Measurements from ENCODE around the gene ASH1L.
"Not testable (repeated sequence)": the region's sequence is repeated elsewhere in the genome, so short reads cannot be mapped to it uniquely, and the experiment has no call there.

Gene ASH1L

DNA sequence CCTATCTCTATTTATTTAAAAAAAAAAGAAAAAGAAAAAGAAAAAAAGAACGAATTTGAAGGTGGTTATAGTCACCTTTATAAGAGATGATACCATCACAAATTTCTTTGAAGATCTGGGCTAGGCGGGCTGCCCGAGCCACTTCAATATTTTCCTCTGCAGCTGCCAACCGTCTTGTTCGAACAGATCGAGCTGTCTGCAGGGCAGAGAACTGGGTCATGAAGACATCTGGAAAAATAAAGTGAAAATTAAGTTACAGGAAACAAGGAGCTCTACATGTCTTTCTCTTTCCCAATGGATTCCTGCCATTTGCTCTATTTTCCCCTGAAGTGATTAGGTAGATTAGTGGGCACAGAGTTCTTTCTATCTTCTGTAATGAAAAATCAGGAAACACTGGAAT lies 210.0 kb downstream of the ASH1L start:
- no peak overlapping the region for H3K27ac ChIP-seq
- no peak for DNase-seq (ENCODE audit: low read depth, low spot score)

DNA sequence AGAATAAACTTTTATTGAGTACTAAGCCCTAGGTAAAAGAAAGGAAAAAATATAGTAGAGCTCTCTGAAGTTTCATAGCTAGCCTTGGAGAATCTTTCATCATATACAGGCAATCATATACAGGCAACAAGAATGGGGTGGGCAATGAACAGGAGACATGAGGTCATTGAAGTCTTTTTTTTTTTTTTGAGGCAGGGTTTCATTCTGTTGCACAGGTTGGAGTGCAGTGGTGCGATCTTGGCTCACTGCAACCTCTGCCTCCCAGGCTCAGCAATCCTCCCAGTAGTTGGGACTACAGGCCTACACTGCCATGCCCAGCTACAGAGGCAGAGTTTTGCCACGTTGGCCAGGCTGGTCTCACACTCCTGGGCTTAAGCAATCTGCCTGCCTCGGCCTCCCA lies 219.8 kb downstream of the ASH1L start:
- DNase-seq (ENCODE audit: low read depth, low spot score): no peak
- H3K27ac ChIP-seq: no peak overlapping the region

DNA sequence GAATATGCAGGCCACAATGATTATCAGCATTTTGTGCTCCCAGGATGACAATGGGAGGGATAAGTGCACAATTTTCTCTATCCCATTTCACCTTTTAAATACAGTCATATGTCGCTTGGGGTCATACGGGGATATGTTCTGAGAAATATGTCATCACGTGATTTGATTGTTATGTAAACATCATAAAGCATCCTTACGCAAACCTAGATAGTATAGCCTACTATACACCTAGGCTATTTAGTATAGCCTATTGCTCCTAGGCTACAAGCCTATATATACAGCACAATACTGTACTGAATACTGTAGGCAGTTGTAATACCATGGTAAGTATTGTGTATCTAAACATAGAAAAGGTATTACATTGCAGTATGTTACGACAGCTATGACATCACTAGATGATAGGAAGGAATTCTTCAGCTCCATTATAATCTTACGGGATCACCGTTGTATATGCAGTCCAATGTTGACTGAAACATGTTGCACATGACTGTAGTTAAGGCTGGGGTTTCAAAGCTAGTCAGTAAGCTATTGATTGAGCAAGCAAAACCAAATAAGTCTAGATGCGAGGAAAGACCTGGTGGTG lies 223.0 kb downstream of the ASH1L start:
- H3K27ac ChIP-seq: no peak overlapping the region
- no peak for DNase-seq (ENCODE audit: low read depth, low spot score)

DNA sequence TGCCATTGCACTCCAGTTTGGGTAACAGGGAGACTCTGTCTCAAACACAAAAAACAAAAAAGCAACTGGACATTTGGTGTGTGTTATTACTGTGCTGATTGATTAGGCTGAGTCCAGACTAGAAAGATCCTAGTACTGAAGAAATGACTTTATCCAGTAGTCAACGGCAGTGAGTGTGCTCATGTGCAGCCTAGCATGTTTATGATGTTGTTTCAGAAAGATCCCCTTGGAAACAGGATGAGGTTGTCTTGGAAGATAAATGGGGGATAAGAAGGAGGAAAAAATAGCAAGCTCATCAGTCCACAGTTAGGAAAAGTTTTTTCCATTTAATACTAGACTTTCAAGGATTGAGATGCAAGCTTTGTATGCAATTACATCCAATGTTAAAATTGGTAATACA lies 227.6 kb downstream of the ASH1L start:
- DNase-seq (ENCODE audit: low read depth, low spot score): no peak
- no peak overlapping the region for H3K27ac ChIP-seq

DNA sequence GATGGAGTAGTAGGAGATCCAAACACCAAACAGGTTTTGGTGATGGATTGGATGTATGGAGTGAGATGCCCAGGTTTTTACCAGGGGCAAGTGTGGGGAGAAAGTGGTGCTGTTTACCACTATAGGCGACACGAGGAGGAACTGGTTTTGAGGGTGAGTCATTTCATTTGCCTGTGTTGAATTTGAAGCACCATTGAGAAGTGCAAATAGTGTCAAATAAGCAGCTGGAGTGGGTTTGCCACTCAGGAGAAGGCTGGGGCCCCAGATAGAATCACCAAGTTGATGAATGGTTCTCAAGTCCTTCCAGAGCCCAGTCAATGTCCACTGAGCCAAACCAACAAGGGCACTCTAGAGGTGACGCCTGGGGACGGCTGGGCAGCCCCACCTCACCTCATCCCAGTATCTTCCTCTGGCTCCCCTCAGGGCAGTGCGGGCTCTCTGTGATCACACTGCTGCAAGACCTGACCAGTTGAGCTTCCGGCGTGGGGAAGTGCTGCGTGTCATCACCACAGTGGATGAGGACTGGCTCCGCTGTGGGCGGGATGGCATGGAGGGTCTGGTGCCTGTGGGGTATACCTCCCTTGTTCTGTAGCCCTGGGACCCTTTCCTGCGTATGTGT lies 232.5 kb downstream of the ASH1L start:
- DNase-seq (ENCODE audit: low read depth, low spot score): no peak
- no peak overlapping the region for H3K27ac ChIP-seq

DNA sequence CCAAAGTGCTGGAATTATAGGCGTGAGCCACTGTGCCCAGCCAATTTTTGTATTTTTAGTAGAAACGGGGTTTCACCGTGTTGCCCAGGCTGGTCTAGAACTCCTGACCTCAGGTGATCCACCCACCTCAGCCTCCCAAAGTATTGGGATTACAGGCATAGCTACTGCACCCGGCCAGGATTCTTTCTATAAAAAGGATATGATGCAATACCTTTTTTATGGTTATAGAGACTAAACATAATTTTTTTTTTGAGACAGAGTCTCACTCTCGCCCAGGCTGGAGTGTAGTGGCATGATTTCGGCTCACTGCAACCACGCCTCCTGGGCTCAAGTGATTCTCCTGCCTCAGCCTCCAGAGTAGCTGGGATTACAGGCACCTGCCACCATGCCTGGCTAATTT lies 233.7 kb downstream of the ASH1L start:
- peak overlapping the region; percentile 27 for H3K27ac ChIP-seq
- not testable (repeated sequence) for DNase-seq (ENCODE audit: low read depth, low spot score)

DNA sequence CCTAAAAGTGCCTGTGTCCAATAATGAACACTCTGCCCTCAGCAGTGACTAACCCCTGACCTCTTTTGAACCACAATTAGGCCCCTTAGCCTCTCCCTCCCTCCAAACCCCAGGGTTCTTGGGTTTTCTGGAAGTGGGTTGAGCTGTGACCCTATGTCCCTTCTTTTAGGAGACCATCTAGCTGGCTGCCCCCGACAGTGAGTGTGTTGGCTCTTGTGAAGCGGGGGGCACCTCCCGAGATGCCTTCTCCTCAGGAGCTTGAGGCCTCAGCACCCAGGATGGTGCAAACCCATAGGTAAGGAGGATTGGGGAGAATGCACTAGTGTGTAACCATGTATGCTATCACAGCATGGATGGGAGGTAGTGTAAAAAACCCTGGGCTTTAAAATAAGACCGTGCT lies 234.6 kb downstream of the ASH1L start:
- H3K27ac ChIP-seq: no peak overlapping the region
- no peak for DNase-seq (ENCODE audit: low read depth, low spot score)

DNA sequence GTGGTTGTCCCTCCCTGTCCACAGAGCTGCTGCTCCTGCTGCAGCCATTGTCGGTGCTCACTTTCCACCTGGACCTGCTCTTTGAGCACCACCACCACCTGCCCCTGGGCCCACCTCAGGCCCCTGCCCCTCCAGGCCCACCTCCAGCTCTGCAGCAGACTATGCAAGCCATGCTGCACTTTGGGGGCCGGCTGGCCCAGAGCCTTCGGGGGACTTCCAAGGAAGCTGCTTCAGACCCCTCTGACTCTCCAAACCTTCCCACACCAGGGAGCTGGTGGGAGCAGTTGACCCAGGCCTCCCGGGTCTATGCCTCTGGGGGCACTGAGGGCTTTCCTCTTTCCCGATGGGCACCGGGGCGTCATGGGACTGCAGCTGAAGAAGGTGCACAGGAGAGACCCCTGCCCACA lies 236.0 kb downstream of the ASH1L start:
- H3K27ac ChIP-seq: no peak overlapping the region
- DNase-seq (ENCODE audit: low read depth, low spot score): no peak

DNA sequence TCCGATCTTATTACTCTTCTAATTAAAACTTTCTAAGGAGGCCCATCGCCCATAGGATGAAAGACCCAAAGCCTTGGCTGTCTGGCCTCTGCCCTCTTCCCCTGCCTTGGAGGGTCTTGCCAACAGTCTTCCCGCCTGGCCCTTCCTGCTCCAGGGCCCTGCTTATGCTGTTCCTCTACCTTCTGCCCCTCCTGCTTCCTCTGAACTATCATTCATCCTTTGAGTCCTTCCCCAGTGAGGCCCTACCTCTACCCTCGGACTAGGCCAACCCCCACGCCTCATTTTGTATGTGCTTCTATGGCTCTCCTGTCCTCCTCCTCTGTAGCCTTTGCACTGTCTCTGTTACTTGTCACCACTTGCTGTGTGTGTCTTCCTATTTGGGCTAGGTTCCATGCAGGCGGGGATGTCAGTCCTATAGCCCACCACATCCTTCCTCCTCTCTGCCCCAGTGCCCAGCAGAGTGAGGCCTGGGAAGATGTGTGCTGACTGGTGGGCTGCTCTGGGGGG lies 236.5 kb downstream of the ASH1L start:
- no peak for DNase-seq (ENCODE audit: low read depth, low spot score)
- H3K27ac ChIP-seq: peak overlapping the region; percentile 88

DNA sequence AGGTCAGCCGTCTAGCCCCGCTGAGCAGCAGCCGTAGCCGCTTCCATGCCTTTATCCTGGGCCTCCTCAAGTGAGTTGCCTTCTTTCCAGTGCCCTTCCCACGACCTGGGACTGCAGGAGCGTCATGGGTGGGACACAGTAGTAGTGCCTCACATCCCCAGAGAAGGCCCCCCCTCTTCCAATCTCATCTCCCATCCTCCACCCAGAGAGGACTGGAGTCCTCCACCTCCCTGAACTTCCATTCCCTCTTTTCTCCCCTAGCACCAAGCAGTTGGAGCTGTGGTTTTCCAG lies 237.1 kb downstream of the ASH1L start:
- DNase-seq (ENCODE audit: low read depth, low spot score): no peak
- H3K27ac ChIP-seq: peak overlapping the region; percentile 88

DNA sequence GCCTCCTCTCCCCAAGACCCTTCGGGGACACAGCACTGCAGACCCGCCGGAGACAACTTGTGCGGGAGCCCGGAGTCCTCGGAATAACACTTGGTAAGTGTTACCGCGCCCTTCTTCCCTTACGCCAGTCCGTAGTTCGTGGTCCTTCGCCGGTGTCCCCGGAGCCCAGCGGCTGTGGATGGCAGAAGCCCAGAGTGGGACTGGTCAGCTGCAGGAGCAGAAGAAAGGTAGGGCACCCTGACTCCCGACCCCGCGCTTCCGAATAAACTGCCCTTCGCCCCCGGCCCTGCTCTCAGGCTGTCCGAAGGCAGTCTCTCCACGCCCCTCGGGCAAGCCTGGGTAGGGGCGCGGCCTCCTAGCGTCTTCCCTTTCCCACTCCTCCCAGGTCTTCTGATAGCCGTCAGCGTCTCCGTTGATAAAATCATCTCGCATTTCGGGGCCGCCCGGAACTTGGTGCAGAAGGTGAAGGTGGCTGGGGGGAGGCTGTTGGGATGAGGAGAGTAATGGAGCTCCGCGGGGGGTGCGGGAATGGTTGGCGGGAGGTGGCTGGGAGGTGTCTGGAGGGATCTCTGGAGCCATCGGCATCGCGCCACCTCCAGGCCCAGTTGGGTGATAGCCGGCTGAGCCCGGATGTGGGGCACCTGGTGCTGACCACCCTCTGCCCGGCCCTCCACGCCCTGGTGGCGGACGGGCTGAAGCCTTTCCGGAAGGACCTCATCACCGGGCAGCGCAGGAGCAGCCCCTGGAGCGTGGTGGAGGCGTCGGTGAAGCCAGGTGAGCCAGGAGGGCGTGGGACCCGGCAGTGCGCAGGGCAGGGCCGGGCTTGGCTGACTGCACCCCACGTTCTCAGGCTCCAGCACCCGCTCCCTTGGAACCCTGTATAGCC lies 237.6 kb downstream of the ASH1L start:
- peak overlapping the region; percentile 88 for H3K27ac ChIP-seq
- no peak for DNase-seq (ENCODE audit: low read depth, low spot score)

DNA sequence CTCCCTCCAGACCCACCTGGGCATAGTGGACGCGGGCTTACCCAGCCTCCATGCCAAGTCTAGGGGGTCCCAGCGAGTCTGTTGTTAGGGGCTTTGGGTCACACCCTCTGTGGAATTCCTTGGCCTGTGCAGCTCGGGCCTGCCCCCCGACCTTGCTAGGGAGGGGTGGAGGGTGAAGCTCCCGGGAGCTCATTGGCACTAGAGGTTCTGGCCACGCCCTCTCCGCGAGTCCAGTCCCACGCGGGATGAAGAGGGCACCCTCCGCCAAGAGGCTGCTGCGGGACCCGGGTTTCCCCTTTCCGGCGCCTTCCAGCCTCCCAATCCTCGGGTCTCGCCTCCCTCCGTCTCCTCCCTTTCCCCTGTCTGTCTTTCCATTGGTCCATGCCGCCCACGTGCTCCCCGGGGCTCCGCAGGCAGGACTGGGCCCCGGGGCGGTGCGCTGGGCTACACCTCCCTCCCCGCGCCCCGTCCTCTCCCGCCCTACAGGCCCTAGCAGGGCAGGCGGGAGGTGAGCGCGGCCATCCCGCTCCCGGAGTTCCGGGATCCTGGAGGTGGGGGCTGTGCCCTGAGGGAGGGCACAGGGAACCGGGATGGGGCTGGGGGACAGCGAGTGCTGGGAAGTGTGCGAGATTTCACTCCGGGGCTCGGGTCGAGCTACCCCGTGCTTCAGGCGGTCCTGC lies 238.4 kb downstream of the ASH1L start:
- peak overlapping the region; percentile 88 for H3K27ac ChIP-seq
- peak; percentile 74 for DNase-seq (ENCODE audit: low read depth, low spot score)

DNA sequence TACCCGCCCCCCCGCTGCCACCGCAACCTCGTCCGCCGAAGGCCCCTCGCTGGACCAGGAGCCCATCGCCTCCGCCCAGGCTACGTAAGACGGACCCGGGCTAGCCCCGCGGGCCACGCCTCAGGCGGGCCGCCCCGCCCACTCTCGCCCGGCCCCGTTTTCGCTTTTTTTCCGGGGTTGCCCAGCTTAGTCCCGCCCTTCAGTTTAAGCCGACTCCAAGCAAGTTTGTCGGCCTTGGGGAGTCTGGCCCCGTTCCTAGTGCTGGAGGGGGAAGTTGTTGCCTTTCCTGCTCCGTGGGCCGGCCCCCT lies 238.9 kb downstream of the ASH1L start:
- H3K27ac ChIP-seq: peak overlapping the region; percentile 88
- peak; percentile 66 for DNase-seq (ENCODE audit: low read depth, low spot score)

DNA sequence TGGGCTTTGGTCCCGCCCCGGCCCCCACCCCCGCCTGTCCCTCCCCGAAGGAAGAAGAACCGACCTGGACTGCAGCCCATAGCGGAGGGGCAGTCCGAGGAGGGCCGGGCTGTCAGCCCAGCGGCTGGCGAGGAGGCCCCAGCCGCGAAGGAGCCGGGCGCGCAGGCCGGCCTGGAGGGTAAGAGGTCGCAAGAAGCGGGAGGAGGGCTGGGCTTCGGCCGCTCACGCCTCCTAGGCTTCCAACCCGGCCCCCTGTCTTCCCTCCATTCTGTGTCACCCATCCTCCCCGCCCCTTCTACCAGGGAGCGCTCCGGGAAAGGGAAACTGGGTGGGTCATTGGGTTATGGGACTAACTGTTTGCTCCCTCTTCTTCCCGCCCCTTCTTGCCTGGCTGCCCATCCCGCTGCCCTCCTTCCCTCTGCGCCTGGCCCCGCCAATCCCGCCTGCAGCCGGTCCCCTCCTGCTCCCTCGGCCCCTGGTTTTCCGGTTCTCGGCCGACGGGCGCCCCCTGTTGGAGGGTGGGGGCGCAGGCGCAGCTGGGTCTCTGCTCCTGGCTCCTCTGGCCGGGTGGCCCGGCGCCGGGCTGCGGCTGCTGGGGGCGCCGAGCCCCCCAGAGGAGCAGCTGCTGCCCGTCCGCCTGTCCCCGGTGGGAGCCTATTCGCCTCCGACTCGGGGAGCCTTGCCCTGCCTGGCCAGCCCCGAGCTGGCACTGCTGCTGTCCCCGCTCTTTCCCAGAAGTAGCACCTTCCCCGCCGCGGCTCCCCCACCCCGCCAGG lies 239.5 kb downstream of the ASH1L start:
- peak; percentile 26 for DNase-seq (ENCODE audit: low read depth, low spot score)
- H3K27ac ChIP-seq: peak overlapping the region; percentile 88

DNA sequence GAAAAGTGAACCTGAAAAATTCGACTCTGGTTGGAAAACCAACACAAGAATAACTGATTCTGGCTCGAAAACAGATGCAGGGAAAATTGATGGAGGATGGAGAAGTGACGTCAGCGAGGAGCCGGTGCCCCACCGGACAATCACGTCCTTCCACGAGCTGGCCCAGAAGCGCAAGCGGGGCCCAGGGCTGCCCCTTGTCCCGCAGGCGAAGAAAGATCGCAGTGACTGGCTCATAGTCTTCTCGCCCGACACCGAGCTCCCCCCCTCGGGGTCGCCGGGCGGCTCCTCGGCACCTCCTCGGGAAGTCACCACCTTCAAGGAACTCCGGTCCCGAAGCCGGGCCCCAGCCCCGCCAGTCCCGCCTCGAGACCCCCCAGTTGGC lies 240.0 kb downstream of the ASH1L start:
- DNase-seq (ENCODE audit: low read depth, low spot score): no peak
- peak overlapping the region; percentile 88 for H3K27ac ChIP-seq

DNA sequence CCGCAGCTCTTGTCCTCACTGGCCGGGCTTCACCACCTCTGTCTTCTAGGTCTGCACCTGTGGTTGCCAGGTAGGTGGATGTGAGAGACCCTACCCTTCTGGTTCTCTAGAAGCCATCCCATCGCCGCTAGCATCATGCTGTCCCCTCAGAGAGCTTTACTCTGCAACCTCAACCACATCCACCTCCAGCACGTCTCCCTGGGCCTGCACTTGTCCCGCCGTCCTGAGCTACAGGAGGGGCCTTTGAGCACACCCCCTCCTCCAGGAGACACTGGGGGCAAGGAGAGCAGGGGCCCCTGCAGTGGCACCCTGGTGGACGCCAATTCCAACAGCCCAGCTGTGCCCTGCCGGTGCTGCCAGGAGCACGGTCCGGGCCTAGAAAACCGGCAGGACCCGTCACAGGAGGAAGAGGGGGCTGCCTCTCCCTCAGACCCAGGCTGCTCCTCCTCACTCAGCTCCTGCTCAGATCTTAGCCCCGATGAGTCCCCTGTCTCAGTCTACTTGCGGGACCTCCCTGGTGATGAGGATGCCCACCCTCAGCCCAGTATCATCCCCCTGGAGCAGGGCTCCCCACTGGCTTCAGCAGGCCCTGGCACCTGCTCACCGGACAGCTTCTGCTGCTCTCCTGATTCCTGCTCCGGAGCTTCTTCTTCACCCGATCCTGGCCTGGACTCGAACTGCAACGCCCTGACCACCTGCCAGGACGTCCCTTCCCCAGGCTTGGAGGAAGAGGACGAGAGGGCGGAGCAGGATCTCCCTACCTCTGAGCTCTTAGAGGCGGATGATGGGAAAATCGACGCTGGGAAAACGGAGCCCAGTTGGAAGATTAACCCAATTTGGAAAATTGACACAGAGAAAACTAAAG lies 240.7 kb downstream of the ASH1L start:
- DNase-seq (ENCODE audit: low read depth, low spot score): no peak
- H3K27ac ChIP-seq: no peak overlapping the region

DNA sequence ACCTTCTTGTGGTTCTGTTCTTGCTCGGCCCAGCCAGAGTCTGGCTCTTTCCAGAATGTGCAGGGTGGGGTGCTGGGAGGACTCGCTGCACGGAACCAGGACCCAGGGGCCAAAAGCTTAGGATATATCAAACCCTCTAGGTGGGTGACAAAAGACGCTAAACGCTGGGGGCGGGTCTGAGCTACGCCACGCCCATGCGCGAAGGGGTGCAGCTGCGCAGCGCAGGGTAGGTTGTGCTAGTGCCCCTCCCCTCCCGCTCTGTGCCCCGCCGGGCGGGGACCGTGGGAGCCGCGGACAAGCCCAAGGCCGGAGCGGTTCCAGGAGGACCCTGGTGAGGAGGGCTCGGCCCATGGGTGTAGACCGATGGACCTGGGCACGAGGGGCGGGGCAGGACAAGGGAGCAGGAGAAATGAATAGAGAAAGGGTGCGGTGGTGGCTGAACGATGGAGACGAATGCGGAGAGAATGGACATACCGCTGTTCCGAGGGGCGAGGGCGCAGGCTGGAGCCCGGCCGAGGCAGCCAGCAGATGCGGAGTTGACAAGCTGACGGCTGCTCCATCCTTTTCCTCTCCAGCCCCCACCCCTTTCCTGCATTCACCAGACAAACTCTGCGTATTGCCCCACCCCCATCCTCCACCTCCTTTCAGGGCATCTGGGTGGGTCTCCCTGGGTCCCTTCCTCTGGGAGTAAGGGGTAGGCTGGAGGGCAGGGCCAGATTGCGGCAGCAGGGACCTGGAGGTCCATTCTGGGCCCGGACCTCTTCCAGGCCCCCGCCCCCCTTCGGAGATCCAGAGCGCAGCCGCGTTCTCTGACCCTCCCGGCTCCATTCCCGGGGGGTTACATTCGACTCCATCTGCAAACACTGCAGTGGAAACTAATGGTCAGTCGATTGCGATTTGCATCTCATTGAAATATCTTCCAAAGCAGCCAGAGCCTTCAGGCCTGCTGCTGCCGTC lies 241.7 kb downstream of the ASH1L start, which contains the start of gene RUSC1:
TSS of gene RUSC1 (plus strand) at position 234 of the 957 bp plus-strand sequence. CDS start 880 bp downstream, outside the sequence.
- no peak within 1 kb of the TSS for H3K27ac ChIP-seq
- DNase-seq (ENCODE audit: low read depth, low spot score): no peak

DNA sequence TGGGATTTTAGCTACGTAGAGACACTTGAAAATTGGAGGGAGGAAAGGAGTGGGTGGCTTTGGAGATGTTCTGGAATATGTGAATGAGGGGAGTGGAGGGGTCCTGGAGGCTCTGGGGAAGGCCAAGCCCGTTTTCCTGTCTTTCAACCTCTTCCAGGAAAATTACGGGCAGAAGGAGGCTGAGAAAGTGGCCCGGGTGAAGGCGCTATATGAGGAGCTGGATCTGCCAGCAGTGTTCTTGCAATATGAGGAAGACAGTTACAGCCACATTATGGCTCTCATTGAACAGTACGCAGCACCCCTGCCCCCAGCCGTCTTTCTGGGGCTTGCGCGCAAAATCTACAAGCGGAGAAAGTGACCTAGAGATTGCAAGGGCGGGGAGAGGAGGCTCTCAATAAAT lies 242.4 kb downstream of the ASH1L start:
- H3K27ac ChIP-seq: no peak overlapping the region
- DNase-seq (ENCODE audit: low read depth, low spot score): no peak
